GM12878 (cell line): ENCODE data around the gene ORM2. TPM values are rescaled to one million over a fixed set of nuclear protein-coding genes. Genes with fewer than 3 reads are reported as not detected.

Experiments used
- ATAC-seq: fragments of 200-7000 bp; cut with Tn5 transposase; 3 replicates; pipeline ENCODE4 v1.9.1; 2020; ENCODE audit warnings: mild to moderate bottlenecking, moderate library complexity
- BruUV-seq: library from RNA; stranded (reverse); fragments of 400-500 nt; replicated peaks from 2 replicates; lab custom pipeline; 2021; lab: Mats Ljungman, UMichigan
- CTCF ChIA-PET: fragments of 300-600 bp; sonication (Branson Sonifier 250); formaldehyde crosslinking; extraction: SDS; loops from one replicate; lab custom pipeline; 2021; ENCODE audit warnings: inconsistent platforms; lab: Yijun Ruan, JAX
- POLR2A ChIA-PET: fragments of 350-600 bp; formaldehyde crosslinking; extraction: SDS; loops from one replicate; lab custom pipeline; 2021; ENCODE audit warnings: inconsistent platforms; lab: Charles Lee
- RAD21 ChIA-PET: fragments of 300-600 bp; sonication (Branson Sonifier 250); formaldehyde crosslinking; loops from one replicate; lab custom pipeline; 2023; ENCODE audit warnings: antibody characterized with exemption; ENCODE audit not compliant: unreplicated experiment; lab: Charles Lee
- SMC1A ChIA-PET: fragments of 300-600 bp; sonication (Branson Sonifier 250); formaldehyde crosslinking; loops from one replicate; lab custom pipeline; 2023; ENCODE audit not compliant: unreplicated experiment, uncharacterized antibody; lab: Charles Lee
- DNase-seq: peaks from one replicate; pipeline ENCODE4 v3.0.0-alpha.2; 2011; ENCODE audit warnings: low read depth, low spot score
- FAIRE-seq: peaks from 3 replicates; lab custom pipeline; 2011; peaks lifted over from hg19 to GRCh38; lab: Jason Lieb, UNC
- H2AFZ ChIP-seq: 2 replicates; pipeline ENCODE4 v1.6.0; 2011; ENCODE audit warnings: low read depth, low read length, control low read depth; ENCODE audit not compliant: control insufficient read depth
- H3K27ac ChIP-seq: 2 replicates; pipeline ENCODE4 v1.5.1; 2011; ENCODE audit warnings: control low read depth; ENCODE audit not compliant: control insufficient read depth, insufficient read depth
- H3K27me3 ChIP-seq, 2 experiments: replicated peaks in 1 of 2; 2 replicates each; pipeline versions ENCODE4 v1.6.0 to v1.6.1; 2011; ENCODE audit warnings: low read length in 1 of 2; ENCODE audit not compliant: control insufficient read depth in 2 of 2, insufficient read depth in 2 of 2
- H3K36me3 ChIP-seq, 2 experiments: 2 replicates each; pipeline ENCODE4 v1.5.1; 2011; ENCODE audit warnings: low read length in 1 of 2; ENCODE audit not compliant: control insufficient read depth in 2 of 2, insufficient read depth in 2 of 2
- H3K4me1 ChIP-seq: 2 replicates; pipeline ENCODE4 v1.6.1; 2011; ENCODE audit warnings: mild to moderate bottlenecking, low read length, moderate library complexity, mixed read lengths; ENCODE audit not compliant: control insufficient read depth, insufficient read depth
- H3K4me2 ChIP-seq: 2 replicates; pipeline ENCODE4 v1.6.0; 2011; ENCODE audit warnings: control low read depth; ENCODE audit not compliant: control insufficient read depth, insufficient read depth
- H3K4me3 ChIP-seq: fragments of 200-600 bp; sonication (generic); 2 replicates; pipeline ENCODE4 v1.5.1; 2016
- H3K79me2 ChIP-seq: 2 replicates; pipeline ENCODE4 v1.6.0; 2011; ENCODE audit warnings: low read length; ENCODE audit not compliant: control insufficient read depth, insufficient read depth
- H3K9ac ChIP-seq: 2 replicates; pipeline ENCODE4 v1.8.0; 2011; ENCODE audit warnings: low read length, control low read depth, mixed read lengths; ENCODE audit not compliant: control insufficient read depth, insufficient read depth
- H3K9me3 ChIP-seq: replicated peaks from 3 replicates; pipeline ENCODE4 v1.5.1; 2011; ENCODE audit warnings: mild to moderate bottlenecking, low read length; ENCODE audit not compliant: control insufficient read depth, insufficient read depth
- H4K20me1 ChIP-seq: 2 replicates; pipeline ENCODE4 v1.6.0; 2011; ENCODE audit not compliant: control insufficient read depth, insufficient read depth
- ATF7 ChIP-seq: fragments of 450-650 bp; IDR thresholded peaks from 2 replicates; pipeline ENCODE4 v1.6.1; 2016; ENCODE audit warnings: low read depth, mild to moderate bottlenecking
- BCL11A ChIP-seq: IDR thresholded peaks from 2 replicates; pipeline ENCODE4 v1.6.1; 2011; ENCODE audit warnings: low read depth, low read length
- BRCA1 ChIP-seq: IDR thresholded peaks from 2 replicates; pipeline ENCODE4 v1.6.1; 2011; ENCODE audit warnings: low read depth, low read length, improper control_type of control experiment
- CHD4 ChIP-seq: fragments of 200-600 bp; sonication (generic); IDR thresholded peaks from 2 replicates; pipeline ENCODE4 v1.6.1; 2016; ENCODE audit warnings: mild to moderate bottlenecking
- FOS ChIP-seq: IDR thresholded peaks from 3 replicates; pipeline ENCODE4 v1.6.1; 2011; ENCODE audit warnings: borderline replicate concordance; ENCODE audit not compliant: insufficient read length; ENCODE audit errors: extremely low read depth
- JUNB ChIP-seq: IDR thresholded peaks from 2 replicates; pipeline ENCODE4 v1.6.1; 2016; ENCODE audit warnings: antibody characterized with exemption, mild to moderate bottlenecking
- NFYA ChIP-seq: IDR thresholded peaks from 2 replicates; pipeline ENCODE4 v1.6.1; 2011; ENCODE audit warnings: low read depth, mild to moderate bottlenecking, low read length, improper control_type of control experiment, borderline replicate concordance
- POLR2A ChIP-seq: IDR thresholded peaks from 2 replicates; pipeline ENCODE4 v1.6.1; 2011; ENCODE audit warnings: low read depth, mild to moderate bottlenecking, low read length
- SP1 ChIP-seq: IDR thresholded peaks from one replicate; pipeline ENCODE4 v1.6.1; 2011; ENCODE audit warnings: low read depth, low read length
- SREBF1 ChIP-seq: IDR thresholded peaks from 2 replicates; pipeline ENCODE4 v1.6.1; 2012; ENCODE audit warnings: mild to moderate bottlenecking, low read length
- TARDBP ChIP-seq: IDR thresholded peaks from 2 replicates; pipeline ENCODE4 v1.6.1; 2016; ENCODE audit warnings: borderline replicate concordance
- WGBS: methylation state at CpG from one replicate; pipeline ENCODE4 v1.1.6; 2016; ENCODE audit warnings: low lambda C conversion rate; ENCODE audit not compliant: insufficient replicate concordance, insufficient coverage; ENCODE audit errors: missing lambda C conversion rate; 5-methylcytosine and 5-hydroxymethylcytosine counted together
- in situ Hi-C: fragments of 300-500 bp; cut with MboI; formaldehyde crosslinking; loops from 9 replicates; pipeline ENCODE4 v1.14.3; 2018; ENCODE audit warnings: mixed read lengths
- intact Hi-C: fragments of 100-400 bp; cut with micrococcal nuclease; formaldehyde crosslinking; loops from one replicate; pipeline ENCODE4 v1.14.2; 2022; ENCODE audit not compliant: unreplicated experiment
- polyA plus RNA-seq, 11 experiments: library from polyadenylated mRNA; depleted of rRNA in 4 of 11; unstranded in 6 of 11; stranded (reverse) in 5 of 11; fragments of >200 nt; fragmentation: Nextera tagmentation in 4 of 11; fragmentation: Illumina TruSeq in 1 of 11; extraction: Ambion mirVana in 4 of 11; extraction: Trizol in 1 of 11; gene quantifications; 1 replicate in 1 of 11; 2 replicates in 10 of 11; pipeline versions ENCODE4 v1.2.1 to v1.2.3, GENCODE V29; 2011 to 2016; ENCODE audit warnings: inconsistent platforms in 2 of 11, missing spikeins in 2 of 11, low read depth in 1 of 11
- total RNA-seq, 4 experiments: library from RNA; depleted of rRNA in 3 of 4; stranded (reverse); fragments of >200 nt in 3 of 4; fragmentation: Illumina TruSeq in 1 of 4; extraction: Trizol in 1 of 4; gene quantifications; 2 replicates each; pipeline versions ENCODE4 v1.2.1 to v1.2.3, GENCODE V29; 2013 to 2021
- TF ChIP-seq, protein P1 (sequence below): fragments of 450-650 bp; IDR thresholded peaks from 2 replicates; pipeline ENCODE4 v1.6.1; 2017; ENCODE audit warnings: borderline replicate concordance
- TF ChIP-seq, protein P2 (sequence below): fragments of 450-650 bp; IDR thresholded peaks from 2 replicates; pipeline ENCODE4 v1.6.1; 2017; ENCODE audit warnings: antibody characterized with exemption, mild to moderate bottlenecking, moderate library complexity

Gene ORM2
- total and polyA plus RNA-seq, 10 of the 15 experiments (the other 5 are each of a cell fraction or from before 2014, with no cell fraction given), result 0.64 TPM; not detected in 9

DNA sequence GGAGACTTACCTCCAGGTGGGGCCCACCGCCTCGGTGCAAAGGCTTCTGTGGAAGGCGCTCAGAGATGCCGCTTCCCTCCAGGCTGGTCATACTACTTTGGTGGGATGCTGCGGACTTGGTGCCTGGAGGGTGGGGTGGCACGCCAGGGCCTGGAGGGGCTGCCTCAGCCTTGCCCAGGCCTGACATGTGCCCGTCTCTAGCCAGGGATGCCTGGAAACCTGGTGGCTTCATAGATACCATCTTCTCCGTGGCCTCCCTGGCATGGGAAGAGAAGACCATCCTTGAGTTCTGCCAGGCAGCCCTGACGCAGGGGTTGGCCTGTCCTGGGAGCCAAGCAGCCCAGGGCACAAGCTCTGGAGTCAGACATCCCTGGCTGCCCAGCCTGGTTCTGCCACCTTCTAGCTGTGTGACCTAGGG, 28.3 kb downstream of the ORM2 start:
- in situ Hi-C loops, result no loop called here
- no peak overlapping the region for H3K4me2 ChIP-seq
- no peaks in the 10 kb centered on the region for H3K9me3 ChIP-seq
- no peak overlapping the region for H3K9ac ChIP-seq
- ChIA-PET POLR2A (no interaction called here), RAD21 (no interaction called here), CTCF (interaction anchor here (1.0 kb wide), 1 partner anchor 129 kb away, joined by 3 read pairs; no protein-coding TSS in a partner anchor), SMC1A (no interaction called here)
- no peak overlapping the region for H2AFZ ChIP-seq
- no peak for ATAC-seq
- no peak overlapping the region for H3K27ac ChIP-seq
- H4K20me1 ChIP-seq, result peaks cover 2% of the 10 kb centered on the region; the same call in 1 of the 2 replicates
- no peak overlapping the region for H3K4me3 ChIP-seq
- 94% methylated on average over 9 of the region's 9 CpGs for WGBS
- no peaks in the 10 kb centered on the region for H3K4me1 ChIP-seq
- H3K27me3 ChIP-seq, result no peaks in the 10 kb centered on the region
- peaks cover 55 to 74% of the 10 kb centered on the region in 2 experiments for H3K36me3 ChIP-seq
- no peaks in the 10 kb centered on the region for H3K79me2 ChIP-seq
- DNase-seq, result no peak
- no TSS peak for BruUV-seq
- intact Hi-C loops, result no loop called here
- TF ChIP-seq FOS (no peak), POLR2A (peak; percentile 24; the same call in 1 of the 2 replicates), TARDBP (no peak), ATF7 (no peak), JUNB (no peak)
- TF ChIP-seq, protein P1, sequence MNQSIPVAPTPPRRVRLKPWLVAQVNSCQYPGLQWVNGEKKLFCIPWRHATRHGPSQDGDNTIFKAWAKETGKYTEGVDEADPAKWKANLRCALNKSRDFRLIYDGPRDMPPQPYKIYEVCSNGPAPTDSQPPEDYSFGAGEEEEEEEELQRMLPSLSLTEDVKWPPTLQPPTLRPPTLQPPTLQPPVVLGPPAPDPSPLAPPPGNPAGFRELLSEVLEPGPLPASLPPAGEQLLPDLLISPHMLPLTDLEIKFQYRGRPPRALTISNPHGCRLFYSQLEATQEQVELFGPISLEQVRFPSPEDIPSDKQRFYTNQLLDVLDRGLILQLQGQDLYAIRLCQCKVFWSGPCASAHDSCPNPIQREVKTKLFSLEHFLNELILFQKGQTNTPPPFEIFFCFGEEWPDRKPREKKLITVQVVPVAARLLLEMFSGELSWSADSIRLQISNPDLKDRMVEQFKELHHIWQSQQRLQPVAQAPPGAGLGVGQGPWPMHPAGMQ, result no peak
- FAIRE-seq, result no peak

DNA sequence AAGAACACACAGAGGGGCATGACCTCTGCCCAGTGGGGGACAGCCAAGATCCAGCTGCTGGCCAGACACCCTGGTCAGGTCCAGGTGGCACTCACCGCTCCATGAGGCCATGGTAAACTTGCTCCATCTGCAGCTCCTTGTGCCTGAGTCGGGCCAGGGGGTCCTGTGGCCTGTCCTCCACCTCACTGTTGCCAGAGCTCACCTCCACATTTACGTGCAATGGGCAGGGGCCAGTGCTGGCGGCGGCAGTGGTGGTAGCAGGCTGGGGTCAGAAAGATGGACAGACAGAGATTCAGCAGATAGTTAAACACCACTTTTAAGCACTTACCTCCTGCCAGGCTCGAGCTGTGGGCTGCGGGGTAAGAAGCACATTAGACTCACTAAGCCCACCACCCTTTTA, 30.1 kb downstream of the ORM2 start:
- BruUV-seq, result no TSS peak
- peaks cover 1% of the 10 kb centered on the region; the same call in 1 of the 2 replicates for H3K79me2 ChIP-seq
- intact Hi-C loops, result no loop called here
- H3K4me1 ChIP-seq, result peaks cover 8% of the 10 kb centered on the region
- H3K9ac ChIP-seq, result no peak overlapping the region
- RAD21 ChIA-PET, result no interaction called here
- WGBS, result 100% methylated on average over 7 of the region's 7 CpGs
- POLR2A ChIA-PET, result no interaction called here
- no peak overlapping the region for H2AFZ ChIP-seq
- SMC1A ChIA-PET, result no interaction called here
- H3K27me3 ChIP-seq, result no peaks in the 10 kb centered on the region
- no peak overlapping the region for H3K4me2 ChIP-seq
- DNase-seq (no peak), ATAC-seq (no peak), FAIRE-seq (no peak)
- peaks cover 2% of the 10 kb centered on the region; the same call in 1 of the 2 replicates for H4K20me1 ChIP-seq
- H3K4me3 ChIP-seq, result no peak overlapping the region
- CTCF ChIA-PET, result no interaction called here
- no peak overlapping the region for H3K27ac ChIP-seq
- in situ Hi-C loops, result no loop called here
- peaks cover 62 to 78% of the 10 kb centered on the region in 2 experiments for H3K36me3 ChIP-seq
- H3K9me3 ChIP-seq, result no peaks in the 10 kb centered on the region
- TF ChIP-seq SREBF1 (no peak), NFYA (no peak), CHD4 (no peak), BCL11A (no peak), BRCA1 (no peak), SP1 (no peak)
- TF ChIP-seq, protein P2, sequence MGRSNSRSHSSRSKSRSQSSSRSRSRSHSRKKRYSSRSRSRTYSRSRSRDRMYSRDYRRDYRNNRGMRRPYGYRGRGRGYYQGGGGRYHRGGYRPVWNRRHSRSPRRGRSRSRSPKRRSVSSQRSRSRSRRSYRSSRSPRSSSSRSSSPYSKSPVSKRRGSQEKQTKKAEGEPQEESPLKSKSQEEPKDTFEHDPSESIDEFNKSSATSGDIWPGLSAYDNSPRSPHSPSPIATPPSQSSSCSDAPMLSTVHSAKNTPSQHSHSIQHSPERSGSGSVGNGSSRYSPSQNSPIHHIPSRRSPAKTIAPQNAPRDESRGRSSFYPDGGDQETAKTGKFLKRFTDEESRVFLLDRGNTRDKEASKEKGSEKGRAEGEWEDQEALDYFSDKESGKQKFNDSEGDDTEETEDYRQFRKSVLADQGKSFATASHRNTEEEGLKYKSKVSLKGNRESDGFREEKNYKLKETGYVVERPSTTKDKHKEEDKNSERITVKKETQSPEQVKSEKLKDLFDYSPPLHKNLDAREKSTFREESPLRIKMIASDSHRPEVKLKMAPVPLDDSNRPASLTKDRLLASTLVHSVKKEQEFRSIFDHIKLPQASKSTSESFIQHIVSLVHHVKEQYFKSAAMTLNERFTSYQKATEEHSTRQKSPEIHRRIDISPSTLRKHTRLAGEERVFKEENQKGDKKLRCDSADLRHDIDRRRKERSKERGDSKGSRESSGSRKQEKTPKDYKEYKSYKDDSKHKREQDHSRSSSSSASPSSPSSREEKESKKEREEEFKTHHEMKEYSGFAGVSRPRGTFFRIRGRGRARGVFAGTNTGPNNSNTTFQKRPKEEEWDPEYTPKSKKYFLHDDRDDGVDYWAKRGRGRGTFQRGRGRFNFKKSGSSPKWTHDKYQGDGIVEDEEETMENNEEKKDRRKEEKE, result no peak
